CD4-positive, alpha-beta T cell treated with Interleukin-4 for 4 hours (primary cell): ENCODE measurements around the gene BCL11B.

Source experiments
- DNase-seq: peaks from one replicate; pipeline ENCODE4 v3.0.0-alpha.2; 2020

BCL11B gene

GRCh38 chr14:99131632-99132271, 140.2 kb downstream of the BCL11B start:
- DNase-seq, result no peak

GRCh38 chr14:99129998-99130397, 142.0 kb downstream of the BCL11B start:
- DNase-seq, result no peak

DNA sequence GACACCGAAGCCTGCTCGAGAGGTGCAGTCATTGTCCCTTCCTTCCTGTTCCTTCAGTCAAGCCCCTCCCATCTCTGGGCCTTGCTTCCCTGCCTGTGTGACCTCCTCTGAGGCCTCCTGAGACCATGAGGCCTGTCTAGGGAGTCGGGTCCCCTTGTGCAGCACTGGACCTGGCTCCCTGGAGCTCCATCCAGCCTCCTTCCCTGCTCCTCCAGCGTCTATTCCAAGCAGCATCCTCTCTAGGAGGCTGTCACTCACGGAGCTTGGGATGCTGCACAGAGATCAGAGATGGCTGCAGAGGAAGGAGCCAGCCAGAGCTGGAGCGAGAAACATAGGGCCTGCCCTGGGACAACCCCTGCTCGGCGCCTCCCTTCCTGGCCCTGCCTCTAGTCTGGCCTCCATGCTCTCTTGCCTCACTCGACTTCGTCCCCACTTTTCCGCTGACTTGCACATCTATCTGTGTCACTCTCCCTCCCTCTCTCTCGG, 142.7 kb downstream of the BCL11B start:
- DNase-seq, result no peak

GRCh38 chr14:99128185-99128584, 143.8 kb downstream of the BCL11B start:
- DNase-seq, result no peak

- DNase-seq, result no peak
Observed at GRCh38 chr14:99127651-99128167, 144.3 kb downstream of the BCL11B start.

DNA sequence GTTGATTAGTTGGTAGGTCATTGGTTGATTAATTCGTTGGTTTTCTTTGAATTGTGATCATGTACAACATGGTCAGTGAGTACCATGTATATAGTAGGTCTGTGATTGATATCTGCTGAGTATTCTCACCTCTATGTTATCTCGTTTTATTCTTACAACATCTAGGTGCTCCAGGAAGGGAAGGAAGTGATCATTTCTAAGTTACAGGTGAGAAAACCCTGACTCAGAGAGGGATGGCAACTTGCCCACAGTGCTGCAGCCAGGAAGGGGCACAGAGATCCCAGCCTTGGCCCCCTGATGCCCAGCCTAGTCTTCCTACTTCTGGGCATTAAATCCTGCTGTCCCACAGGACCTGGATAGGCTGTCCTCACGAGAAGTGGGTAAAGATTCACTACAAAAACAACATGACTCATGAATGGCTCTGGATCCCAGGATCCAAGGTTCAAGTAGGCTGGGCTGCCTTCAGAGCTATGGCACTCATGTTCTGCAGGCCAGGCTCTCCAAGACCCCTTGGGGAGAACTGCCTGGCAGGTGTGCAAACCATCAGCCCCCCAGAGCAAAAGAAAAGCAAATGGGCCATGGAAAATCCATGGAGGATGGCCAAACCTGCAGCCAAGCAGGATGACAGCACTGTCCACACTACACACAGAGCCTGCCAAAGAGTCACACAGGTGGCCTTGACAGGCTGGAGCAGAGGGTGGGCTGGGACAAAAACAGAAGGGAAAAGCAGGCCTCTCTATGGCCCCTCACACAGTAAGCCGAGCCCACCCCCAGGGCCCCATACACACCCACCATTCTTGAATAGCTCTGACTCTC, 146.2 kb downstream of the BCL11B start:
- DNase-seq, result no peak

- no peak for DNase-seq
Observed at GRCh38 chr14:99125113-99125512, 146.9 kb downstream of the BCL11B start.

- DNase-seq, result no peak
Observed at GRCh38 chr14:99124482-99125105, 147.4 kb downstream of the BCL11B start.

- no peak for DNase-seq
Observed at GRCh38 chr14:99123208-99123870, 148.7 kb downstream of the BCL11B start.

- DNase-seq, result no peak
Observed at GRCh38 chr14:99122521-99123125, 149.4 kb downstream of the BCL11B start.

DNA sequence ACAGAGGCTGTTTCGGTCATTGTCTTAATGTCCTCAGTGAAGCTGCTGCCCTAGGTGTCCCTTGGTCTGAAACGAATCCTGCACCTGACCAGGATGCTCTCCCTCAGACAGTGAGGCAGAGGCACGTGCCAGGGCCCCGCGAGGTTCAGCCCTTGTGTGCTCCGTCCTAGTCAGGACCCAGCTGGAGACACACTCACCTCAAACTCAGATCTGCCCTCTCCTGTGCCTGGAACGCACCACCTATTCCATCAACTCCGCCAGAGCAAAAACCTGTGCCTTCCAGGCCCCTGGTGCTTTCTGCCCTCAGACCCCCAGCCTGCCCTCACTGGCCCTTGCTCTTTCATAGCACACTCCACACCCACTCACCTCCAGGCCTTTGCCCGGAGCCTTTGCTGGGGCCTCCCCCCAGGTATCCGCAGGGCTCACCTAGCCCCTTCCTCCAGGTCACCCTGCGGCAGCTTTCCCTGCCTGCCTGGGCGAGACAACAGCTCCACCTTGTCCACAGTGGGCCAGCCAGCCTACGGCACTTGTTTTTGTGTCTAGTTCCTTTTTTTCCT, 150.6 kb downstream of the BCL11B start:
- DNase-seq, result no peak

GRCh38 chr14:99120526-99121318, 151.3 kb downstream of the BCL11B start:
- no peak for DNase-seq

GRCh38 chr14:99119554-99120525, 152.2 kb downstream of the BCL11B start:
- no peak for DNase-seq
